Measurements from ENCODE around the gene PIF1.
"Not testable (repeated sequence)": the region's sequence is repeated elsewhere in the genome, so short reads cannot be mapped to it uniquely, and the experiment has no call there.

Gene PIF1

DNA sequence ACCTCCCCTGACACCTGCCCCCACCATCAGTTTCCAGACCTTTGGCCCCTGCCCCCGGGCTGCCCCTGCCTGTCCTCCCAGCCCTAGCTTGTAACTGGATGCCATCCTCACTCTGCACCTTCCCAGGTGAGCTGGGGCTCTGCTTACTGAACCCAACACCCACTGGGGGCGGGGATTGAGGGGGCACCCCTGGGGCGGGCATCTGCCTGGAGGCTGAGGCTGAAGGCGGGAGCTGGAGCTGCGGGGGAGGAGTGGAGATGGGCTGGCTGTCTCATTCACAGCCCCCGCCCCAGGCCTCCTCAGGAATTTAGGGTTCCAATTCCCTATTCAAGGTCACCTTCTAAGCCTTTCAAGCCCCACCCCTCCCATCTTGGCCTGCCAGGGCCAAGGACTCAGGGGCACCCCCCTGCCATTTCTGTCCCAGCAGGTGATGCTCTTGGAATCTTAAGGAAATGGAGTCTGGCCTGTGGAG lies 17.7 kb downstream of the PIF1 start:
- TF ChIP-seq, protein P1, sequence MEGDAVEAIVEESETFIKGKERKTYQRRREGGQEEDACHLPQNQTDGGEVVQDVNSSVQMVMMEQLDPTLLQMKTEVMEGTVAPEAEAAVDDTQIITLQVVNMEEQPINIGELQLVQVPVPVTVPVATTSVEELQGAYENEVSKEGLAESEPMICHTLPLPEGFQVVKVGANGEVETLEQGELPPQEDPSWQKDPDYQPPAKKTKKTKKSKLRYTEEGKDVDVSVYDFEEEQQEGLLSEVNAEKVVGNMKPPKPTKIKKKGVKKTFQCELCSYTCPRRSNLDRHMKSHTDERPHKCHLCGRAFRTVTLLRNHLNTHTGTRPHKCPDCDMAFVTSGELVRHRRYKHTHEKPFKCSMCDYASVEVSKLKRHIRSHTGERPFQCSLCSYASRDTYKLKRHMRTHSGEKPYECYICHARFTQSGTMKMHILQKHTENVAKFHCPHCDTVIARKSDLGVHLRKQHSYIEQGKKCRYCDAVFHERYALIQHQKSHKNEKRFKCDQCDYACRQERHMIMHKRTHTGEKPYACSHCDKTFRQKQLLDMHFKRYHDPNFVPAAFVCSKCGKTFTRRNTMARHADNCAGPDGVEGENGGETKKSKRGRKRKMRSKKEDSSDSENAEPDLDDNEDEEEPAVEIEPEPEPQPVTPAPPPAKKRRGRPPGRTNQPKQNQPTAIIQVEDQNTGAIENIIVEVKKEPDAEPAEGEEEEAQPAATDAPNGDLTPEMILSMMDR (conservative IDR thresholded peaks at IDR 0.05), result no peak
- no peak for TF ChIP-seq ZFX (IDR thresholded peaks at IDR 0.05)

GRCh38 chr15:64807051-64807749 lies 18.2 kb downstream of the PIF1 start:
- TF ChIP-seq ZFX (IDR thresholded peaks at IDR 0.05), result no peak
- TF ChIP-seq, protein P1 (conservative IDR thresholded peaks at IDR 0.05), result no peak
- H3K27ac ChIP-seq, result no peak overlapping the region

More for the DNA sequence above, 17.7 kb downstream of the PIF1 start:
- H3K27ac ChIP-seq, result no peak overlapping the region

DNA sequence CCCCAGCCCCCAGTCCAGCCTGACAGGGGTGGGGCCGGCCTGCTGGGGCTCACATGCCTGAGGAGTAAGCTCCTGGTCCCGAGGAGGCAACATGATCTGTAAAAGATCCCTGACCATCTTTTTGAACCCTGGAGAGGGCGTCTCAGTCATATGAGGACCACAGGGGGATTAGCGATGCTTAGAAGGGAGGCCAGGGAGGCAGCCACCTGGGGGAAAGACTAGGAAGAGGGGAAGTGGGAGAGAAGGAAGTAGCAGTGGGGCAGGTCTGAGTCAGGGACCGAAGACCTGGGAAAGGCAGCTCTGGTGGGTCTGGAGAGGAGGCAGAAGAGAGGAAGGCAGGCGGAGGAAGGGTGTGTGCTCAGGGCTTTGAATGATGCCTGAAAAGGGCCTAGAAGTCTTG lies 18.9 kb downstream of the PIF1 start:
- TF ChIP-seq, protein P1 (conservative IDR thresholded peaks at IDR 0.05), result no peak
- TF ChIP-seq ZFX (IDR thresholded peaks at IDR 0.05), result no peak
- no peak overlapping the region for H3K27ac ChIP-seq

DNA sequence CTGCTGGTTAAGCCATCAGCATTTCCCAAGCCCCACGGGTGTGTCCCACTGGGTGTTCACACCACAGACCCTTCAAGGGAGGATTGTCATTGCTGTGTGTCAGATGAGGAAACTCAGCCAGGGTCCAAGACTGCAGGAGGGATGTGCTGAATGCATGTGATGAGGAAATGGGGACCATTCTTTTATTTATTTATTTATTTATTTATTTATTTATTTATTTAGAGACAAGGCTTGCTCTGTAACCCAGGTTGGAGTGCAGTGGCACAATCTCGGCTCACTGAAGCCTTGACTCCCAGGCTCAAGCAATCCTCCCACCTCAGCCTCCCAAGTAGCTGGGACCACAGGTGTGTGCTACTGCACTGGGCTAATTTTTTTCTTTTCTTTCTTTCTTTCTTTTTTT lies 20.8 kb downstream of the PIF1 start:
- H3K27ac ChIP-seq, result no peak overlapping the region

DNA sequence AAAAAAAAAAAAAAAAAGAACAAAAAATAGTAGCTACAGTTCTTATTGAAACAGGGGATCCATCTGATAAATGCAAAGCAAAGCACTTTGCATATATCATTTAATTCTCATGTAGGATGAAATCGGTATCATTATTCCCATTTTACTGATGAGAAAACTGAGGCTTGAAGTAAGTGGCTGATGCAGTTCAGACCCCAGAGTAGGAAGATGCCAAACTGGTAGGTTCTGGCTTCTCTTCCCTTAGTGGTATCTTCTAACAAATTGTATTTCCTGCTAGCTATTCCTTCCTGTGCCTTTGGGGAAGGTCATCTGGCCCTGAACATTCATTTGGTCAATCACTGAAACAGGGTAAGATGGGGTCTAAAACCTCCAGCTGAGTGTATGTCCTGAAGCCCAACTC lies 21.9 kb downstream of the PIF1 start:
- H3K27ac ChIP-seq, result no peak overlapping the region
- TF ChIP-seq, protein P1 (conservative IDR thresholded peaks at IDR 0.05), result no peak
- TF ChIP-seq ZFX (IDR thresholded peaks at IDR 0.05), result no peak

More for the DNA sequence above, 20.8 kb downstream of the PIF1 start:
- TF ChIP-seq, protein P1 (conservative IDR thresholded peaks at IDR 0.05), result no peak
- TF ChIP-seq ZFX (IDR thresholded peaks at IDR 0.05), result no peak

GRCh38 chr15:64800476-64800875 lies 25.0 kb downstream of the PIF1 start:
- H3K27ac ChIP-seq, result no peak overlapping the region
- TF ChIP-seq, protein P1 (conservative IDR thresholded peaks at IDR 0.05), result no peak
- no peak for TF ChIP-seq ZFX (IDR thresholded peaks at IDR 0.05)

DNA sequence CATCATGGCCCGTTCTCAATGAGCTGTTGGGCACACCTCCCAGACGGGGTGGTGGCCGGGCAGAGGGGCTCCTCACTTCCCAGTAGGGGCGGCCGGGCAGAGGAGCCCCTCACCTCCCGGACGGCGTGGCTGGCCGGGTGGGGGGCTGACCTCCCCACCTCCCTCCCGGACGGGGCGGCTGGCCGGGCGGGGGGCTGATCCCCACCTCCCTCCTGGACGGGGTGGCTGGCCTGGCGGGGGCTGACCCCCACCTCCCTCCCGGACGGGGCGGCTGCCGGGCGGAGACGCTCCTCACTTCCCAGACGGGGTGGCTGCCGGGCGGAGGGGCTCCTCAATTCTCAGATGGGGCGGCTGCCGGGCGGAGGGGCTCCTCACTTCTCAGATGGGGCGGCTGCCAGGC lies 26.5 kb downstream of the PIF1 start:
- not testable (repeated sequence) for H3K27ac ChIP-seq

DNA sequence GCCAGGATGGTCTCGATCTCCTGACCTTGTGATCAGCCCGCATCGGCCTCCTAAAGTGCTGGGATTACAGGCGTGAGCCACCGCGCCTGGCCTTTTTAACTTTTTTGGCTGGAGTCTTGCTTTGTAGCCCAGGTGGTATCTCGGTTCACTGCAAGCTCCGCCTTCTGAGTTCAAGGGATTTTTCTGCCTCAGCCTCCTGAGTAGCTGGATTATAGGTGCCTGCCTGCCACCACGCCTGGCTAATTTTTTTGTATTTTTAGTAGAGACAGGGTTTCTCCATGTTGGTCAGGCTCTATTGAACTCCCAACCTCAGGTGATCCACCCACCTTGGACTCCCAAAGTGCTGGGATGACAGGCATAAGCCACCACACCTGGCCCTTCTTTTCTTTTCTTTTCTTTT lies 29.5 kb downstream of the PIF1 start:
- H3K27ac ChIP-seq, result not testable (repeated sequence)

DNA sequence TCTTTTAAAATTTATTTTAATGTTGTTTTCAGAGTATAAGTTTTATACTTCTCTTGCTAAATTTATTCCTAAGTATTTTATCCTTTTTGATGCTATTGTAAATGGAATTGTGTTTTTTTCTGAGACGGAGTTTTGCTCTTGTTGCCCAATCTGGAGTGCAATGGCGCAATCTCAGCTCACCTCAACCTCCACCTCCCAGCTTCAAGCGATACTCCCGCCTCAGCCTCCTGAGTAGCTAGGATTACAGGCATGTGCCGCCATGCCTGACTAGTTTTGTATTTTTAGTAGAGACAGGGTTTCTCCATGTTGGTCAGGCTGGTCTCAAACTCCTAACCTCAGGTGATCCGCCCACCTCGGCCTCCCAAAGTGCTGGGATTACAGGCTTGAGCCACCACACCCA lies 30.1 kb downstream of the PIF1 start:
- H3K27ac ChIP-seq, result not testable (repeated sequence)

Data from C4-2B (cell line).